Rectal smooth muscle tissue (tissue), 1 donor: ENCODE measurements around the gene SEC14L3.

Experiments
- H3K27ac ChIP-seq: one replicate; pipeline ENCODE4 v1.7.0; 2013; ENCODE audit warnings: low read depth, low read length, inconsistent platforms
- H3K27me3 ChIP-seq: one replicate; pipeline ENCODE4 v1.7.0; 2013; ENCODE audit warnings: low read length; ENCODE audit not compliant: control insufficient read depth, insufficient read depth
- H3K36me3 ChIP-seq: one replicate; pipeline ENCODE4 v1.7.0; 2013; ENCODE audit warnings: low read length; ENCODE audit not compliant: control insufficient read depth, insufficient read depth
- H3K4me1 ChIP-seq: one replicate; pipeline ENCODE4 v1.7.0; 2013; ENCODE audit warnings: low read length; ENCODE audit not compliant: control insufficient read depth, insufficient read depth
- H3K4me3 ChIP-seq: one replicate; pipeline ENCODE4 v1.7.0; 2013; ENCODE audit warnings: low read length
- H3K9ac ChIP-seq: one replicate; pipeline ENCODE4 v1.7.0; 2013; ENCODE audit warnings: low read length

SEC14L3 gene

GRCh38 chr22:30502153-30502552 lies 30.3 kb upstream of the SEC14L3 start:
- Histone ChIP-seq H3K27ac (no peak overlapping the region), H3K36me3 (no peaks in the 10 kb centered on the region), H3K4me3 (no peak overlapping the region), H3K27me3 (peaks cover 22% of the 10 kb centered on the region), H3K4me1 (no peaks in the 10 kb centered on the region), H3K9ac (no peak overlapping the region)

- peaks cover 22% of the 10 kb centered on the region for H3K27me3 ChIP-seq
- no peaks in the 10 kb centered on the region for H3K4me1 ChIP-seq
- H3K36me3 ChIP-seq = no peaks in the 10 kb centered on the region
- no peak overlapping the region for H3K9ac ChIP-seq
- H3K4me3 ChIP-seq = no peak overlapping the region
- no peak overlapping the region for H3K27ac ChIP-seq
Observed at GRCh38 chr22:30500628-30501027, 28.8 kb upstream of the SEC14L3 start.

GRCh38 chr22:30497466-30498150 lies 25.8 kb upstream of the SEC14L3 start:
- Histone ChIP-seq H3K4me3 (no peak overlapping the region), H3K9ac (no peak overlapping the region), H3K4me1 (no peaks in the 10 kb centered on the region), H3K27ac (no peak overlapping the region), H3K36me3 (no peaks in the 10 kb centered on the region), H3K27me3 (peaks cover 4% of the 10 kb centered on the region)

DNA sequence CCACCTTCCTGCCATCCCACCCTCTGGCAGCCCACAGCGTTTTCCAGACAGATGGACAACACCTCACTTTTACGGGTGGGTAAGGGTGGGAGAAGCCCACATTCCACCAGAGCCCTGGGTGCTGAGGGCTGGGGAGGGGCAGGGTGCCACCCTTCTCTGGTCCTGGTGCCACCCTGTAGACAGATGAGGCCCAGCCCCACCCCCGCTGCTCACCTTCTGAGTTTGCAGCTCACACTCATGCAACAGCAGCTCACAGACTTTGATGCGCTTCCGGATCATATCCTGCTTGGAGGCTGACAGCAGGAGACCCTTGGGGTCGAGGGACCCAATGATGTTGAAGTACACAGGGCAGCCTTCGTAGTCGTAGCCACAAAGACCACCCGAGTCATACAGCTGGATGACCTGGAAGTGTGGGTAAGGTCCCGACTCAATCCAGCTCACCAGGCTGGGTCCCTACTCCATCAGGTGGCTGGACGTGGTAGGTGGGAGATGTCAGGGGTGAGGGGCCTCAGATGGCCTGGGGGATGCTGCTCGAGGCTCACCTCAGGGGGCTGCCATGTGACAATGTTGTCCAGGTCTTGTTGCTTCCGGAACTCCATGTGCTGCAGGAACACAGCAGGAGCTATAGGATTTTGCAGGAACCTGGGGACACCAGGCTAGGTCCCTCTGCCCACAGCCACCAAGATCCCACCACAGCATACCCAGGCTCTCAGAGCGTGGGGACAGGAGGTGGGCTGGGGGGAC lies 23.4 kb upstream of the SEC14L3 start:
- no peak overlapping the region for H3K4me3 ChIP-seq

DNA sequence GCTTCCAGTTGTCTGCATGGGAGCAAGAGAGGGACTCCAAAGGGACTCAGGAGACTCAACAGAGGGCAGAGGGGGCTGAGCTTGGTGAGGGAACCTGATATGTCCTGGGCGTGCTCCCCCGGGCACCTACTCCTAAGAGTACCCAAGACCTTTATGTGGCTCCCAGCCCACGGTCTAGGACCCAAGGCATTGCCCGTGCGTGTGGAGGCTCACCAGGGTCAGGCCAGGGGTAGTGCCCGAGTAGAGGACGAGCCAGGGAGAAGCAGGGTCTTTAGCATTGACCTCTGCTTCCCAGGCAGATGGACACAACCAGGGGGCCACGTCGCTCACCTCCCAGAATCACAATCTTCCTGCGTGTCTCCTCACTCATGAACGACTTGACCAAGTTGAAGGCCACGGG lies 20.3 kb upstream of the SEC14L3 start:
- H3K4me3 ChIP-seq = no peak overlapping the region
- H3K27ac ChIP-seq = no peak overlapping the region
- H3K4me1 ChIP-seq = no peaks in the 10 kb centered on the region
- H3K9ac ChIP-seq = no peak overlapping the region
- no peaks in the 10 kb centered on the region for H3K36me3 ChIP-seq
- no peaks in the 10 kb centered on the region for H3K27me3 ChIP-seq

More for the DNA sequence above, 23.4 kb upstream of the SEC14L3 start:
- Histone ChIP-seq H3K36me3 (no peaks in the 10 kb centered on the region), H3K9ac (no peak overlapping the region), H3K27ac (no peak overlapping the region), H3K4me1 (no peaks in the 10 kb centered on the region), H3K27me3 (no peaks in the 10 kb centered on the region)

GRCh38 chr22:30491381-30491780 lies 19.6 kb upstream of the SEC14L3 start:
- Histone ChIP-seq H3K4me3 (no peak overlapping the region), H3K36me3 (no peaks in the 10 kb centered on the region), H3K9ac (no peak overlapping the region), H3K27me3 (no peaks in the 10 kb centered on the region), H3K4me1 (no peaks in the 10 kb centered on the region), H3K27ac (no peak overlapping the region)

- Histone ChIP-seq H3K4me1 (no peaks in the 10 kb centered on the region), H3K4me3 (no peak overlapping the region), H3K9ac (no peak overlapping the region), H3K27ac (no peak overlapping the region), H3K36me3 (no peaks in the 10 kb centered on the region), H3K27me3 (no peaks in the 10 kb centered on the region)
Observed at GRCh38 chr22:30490399-30490798, 18.6 kb upstream of the SEC14L3 start.

DNA sequence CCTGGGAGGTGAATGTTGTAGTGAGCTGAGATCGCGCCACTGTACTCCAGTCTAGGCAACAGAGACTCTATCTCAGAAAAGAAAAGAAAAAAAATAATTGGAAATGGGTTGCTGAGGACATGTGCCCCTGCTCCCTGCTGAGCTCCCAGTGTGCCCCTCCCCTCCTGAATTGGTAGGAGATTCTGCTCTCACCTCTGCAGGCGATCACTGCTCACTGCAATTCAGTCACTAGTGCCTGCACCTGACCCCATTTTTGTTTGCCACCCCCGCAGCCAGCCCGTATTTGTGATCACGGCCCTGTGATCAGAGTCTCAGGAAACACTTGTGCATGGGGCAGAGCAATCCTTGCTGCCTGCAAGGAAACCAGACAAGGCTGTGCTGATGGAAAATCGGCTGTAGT lies 16.3 kb upstream of the SEC14L3 start:
- H3K9ac ChIP-seq = no peak overlapping the region
- no peaks in the 10 kb centered on the region for H3K36me3 ChIP-seq
- no peak overlapping the region for H3K27ac ChIP-seq
- no peak overlapping the region for H3K4me3 ChIP-seq
- no peaks in the 10 kb centered on the region for H3K4me1 ChIP-seq
- H3K27me3 ChIP-seq = no peaks in the 10 kb centered on the region

DNA sequence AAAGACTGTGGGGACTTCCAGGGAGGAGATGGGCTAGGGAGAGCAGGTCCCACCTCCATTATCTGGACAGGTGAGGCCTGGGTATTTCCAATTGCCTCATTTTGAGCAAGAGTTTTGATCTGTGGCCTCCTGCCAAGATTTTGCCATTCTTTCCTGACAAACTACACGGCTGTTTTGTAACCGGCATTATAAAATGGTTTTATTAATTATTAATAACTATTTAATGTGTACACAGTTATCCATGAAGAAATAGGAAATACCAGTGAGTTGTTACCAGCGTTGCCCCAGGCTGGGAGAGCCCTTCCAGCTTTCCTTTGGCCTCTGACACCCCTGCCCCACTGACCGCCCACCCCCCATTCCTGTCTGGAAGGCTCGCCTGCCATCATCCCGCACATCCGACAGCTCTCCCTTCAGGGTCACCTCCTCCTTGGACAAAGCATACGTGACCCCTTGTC lies 14.9 kb upstream of the SEC14L3 start:
- no peak overlapping the region for H3K4me3 ChIP-seq
- no peak overlapping the region for H3K27ac ChIP-seq
- no peak overlapping the region for H3K9ac ChIP-seq
- no peaks in the 10 kb centered on the region for H3K4me1 ChIP-seq
- no peaks in the 10 kb centered on the region for H3K36me3 ChIP-seq
- no peaks in the 10 kb centered on the region for H3K27me3 ChIP-seq

GRCh38 chr22:30486118-30486517 lies 14.3 kb upstream of the SEC14L3 start:
- Histone ChIP-seq H3K27me3 (no peaks in the 10 kb centered on the region), H3K36me3 (no peaks in the 10 kb centered on the region), H3K4me3 (no peak overlapping the region), H3K27ac (no peak overlapping the region), H3K4me1 (no peaks in the 10 kb centered on the region), H3K9ac (no peak overlapping the region)

GRCh38 chr22:30485362-30485988 lies 13.7 kb upstream of the SEC14L3 start:
- Histone ChIP-seq H3K27me3 (no peaks in the 10 kb centered on the region), H3K9ac (no peak overlapping the region), H3K27ac (no peak overlapping the region), H3K4me3 (no peak overlapping the region), H3K4me1 (no peaks in the 10 kb centered on the region), H3K36me3 (no peaks in the 10 kb centered on the region)

GRCh38 chr22:30483169-30483568 lies 11.4 kb upstream of the SEC14L3 start:
- Histone ChIP-seq H3K4me1 (no peaks in the 10 kb centered on the region), H3K36me3 (no peaks in the 10 kb centered on the region), H3K27me3 (no peaks in the 10 kb centered on the region), H3K4me3 (no peak overlapping the region), H3K9ac (no peak overlapping the region), H3K27ac (no peak overlapping the region)
